H1 (cell line): ENCODE measurements around the gene UNC80.

ENCODE experiments used
- CHD1 ChIP-seq: IDR thresholded peaks from 2 replicates; pipeline ENCODE4 v1.6.1; 2012; ENCODE audit warnings: low read depth, low read length, improper control_type of control experiment
- POLR2AphosphoS5 ChIP-seq: IDR thresholded peaks from 2 replicates; pipeline ENCODE4 v1.6.1; 2011; ENCODE audit warnings: low read depth, low read length
- RFX5 ChIP-seq: IDR thresholded peaks from 2 replicates; pipeline ENCODE4 v1.6.1; 2011; ENCODE audit warnings: low read depth, low read length, improper control_type of control experiment, borderline replicate concordance
- YY1 ChIP-seq: IDR thresholded peaks from 2 replicates; pipeline ENCODE4 v1.6.1; 2011; ENCODE audit warnings: low read depth, mild to moderate bottlenecking, low read length
- ZNF274 ChIP-seq: IDR thresholded peaks from 2 replicates; pipeline ENCODE4 v1.7.0; 2012; ENCODE audit warnings: low read length, borderline replicate concordance; ENCODE audit errors: extremely low read depth
- TF ChIP-seq, protein P1 (sequence below), 3 experiments: IDR thresholded peaks; 1 replicate in 2 of 3; 2 replicates in 1 of 3; pipeline versions ENCODE4 v1.5.1 to v1.6.1; 2011; ENCODE audit warnings: low read length in 3 of 3, mild to moderate bottlenecking in 3 of 3, inconsistent platforms in 2 of 3, low read depth in 1 of 3, moderate library complexity in 1 of 3; ENCODE audit not compliant: insufficient read depth in 1 of 3; ENCODE audit errors: control extremely low read depth in 1 of 3
- TF ChIP-seq, protein P2 (sequence below): IDR thresholded peaks from 2 replicates; pipeline ENCODE4 v1.6.1; 2012; ENCODE audit warnings: inconsistent platforms

DNA sequence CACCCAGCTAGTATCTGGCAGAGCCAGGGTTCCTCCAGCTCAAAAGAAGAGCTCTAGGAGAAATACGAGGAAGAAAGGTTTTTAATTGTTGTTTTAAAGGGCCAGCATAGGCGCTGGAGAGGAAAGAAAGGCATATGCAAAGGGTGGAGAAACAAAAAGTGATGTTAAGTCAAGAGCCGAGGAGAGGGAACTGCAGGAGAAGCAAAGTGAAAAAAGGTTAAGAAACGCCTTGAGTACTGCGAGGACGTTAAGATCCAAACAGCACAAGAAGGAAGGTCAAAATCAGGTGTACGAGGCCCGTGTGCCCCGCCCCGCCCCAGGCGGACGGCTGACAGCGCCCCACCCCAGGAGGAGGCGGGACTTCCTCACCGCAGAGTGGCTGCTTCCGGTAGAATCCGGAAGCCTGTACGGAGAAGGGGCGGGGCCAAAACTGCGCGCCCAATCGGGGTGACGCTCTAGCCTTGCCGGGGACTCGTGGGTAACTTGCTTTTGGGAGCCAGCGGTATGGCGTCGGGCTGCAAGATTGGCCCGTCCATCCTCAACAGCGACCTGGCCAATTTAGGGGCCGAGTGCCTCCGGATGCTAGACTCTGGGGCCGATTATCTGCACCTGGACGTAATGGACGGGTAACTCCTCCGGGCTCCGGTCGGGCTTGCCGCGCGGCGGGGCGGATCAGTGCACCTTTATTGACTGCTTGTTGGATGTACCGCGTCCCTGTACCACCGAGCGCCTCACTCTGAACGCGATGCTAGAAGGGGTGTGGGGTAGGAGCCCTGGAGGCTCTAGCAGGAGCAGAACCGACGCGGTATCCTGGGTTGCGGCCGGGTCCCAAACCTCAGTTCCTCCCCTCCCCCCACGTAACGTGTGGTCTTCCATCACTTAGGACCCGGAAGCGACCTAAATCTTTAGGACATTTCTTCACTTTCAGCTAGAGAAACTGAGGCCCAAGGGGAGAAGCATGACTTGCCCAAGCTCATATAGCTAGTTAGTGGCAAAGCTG, 230.8 kb downstream of the UNC80 start, which contains the start of gene RPE:
- TF ChIP-seq, protein P1, sequence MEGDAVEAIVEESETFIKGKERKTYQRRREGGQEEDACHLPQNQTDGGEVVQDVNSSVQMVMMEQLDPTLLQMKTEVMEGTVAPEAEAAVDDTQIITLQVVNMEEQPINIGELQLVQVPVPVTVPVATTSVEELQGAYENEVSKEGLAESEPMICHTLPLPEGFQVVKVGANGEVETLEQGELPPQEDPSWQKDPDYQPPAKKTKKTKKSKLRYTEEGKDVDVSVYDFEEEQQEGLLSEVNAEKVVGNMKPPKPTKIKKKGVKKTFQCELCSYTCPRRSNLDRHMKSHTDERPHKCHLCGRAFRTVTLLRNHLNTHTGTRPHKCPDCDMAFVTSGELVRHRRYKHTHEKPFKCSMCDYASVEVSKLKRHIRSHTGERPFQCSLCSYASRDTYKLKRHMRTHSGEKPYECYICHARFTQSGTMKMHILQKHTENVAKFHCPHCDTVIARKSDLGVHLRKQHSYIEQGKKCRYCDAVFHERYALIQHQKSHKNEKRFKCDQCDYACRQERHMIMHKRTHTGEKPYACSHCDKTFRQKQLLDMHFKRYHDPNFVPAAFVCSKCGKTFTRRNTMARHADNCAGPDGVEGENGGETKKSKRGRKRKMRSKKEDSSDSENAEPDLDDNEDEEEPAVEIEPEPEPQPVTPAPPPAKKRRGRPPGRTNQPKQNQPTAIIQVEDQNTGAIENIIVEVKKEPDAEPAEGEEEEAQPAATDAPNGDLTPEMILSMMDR (IDR thresholded peaks at IDR 0.05; ENCODE audit: control extremely low read depth in 1 of 3, insufficient read depth in 1 of 3, low read depth in 1 of 3, low read length in 3 of 3) = no peak
- TF ChIP-seq RFX5 (no peak), POLR2AphosphoS5 (peak; percentile 93), ZNF274 (no peak), YY1 (peak; percentile 83), CHD1 (no peak)
- TF ChIP-seq, protein P2, sequence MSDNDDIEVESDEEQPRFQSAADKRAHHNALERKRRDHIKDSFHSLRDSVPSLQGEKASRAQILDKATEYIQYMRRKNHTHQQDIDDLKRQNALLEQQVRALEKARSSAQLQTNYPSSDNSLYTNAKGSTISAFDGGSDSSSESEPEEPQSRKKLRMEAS = peak; percentile 82
